Cardiac fibroblast (primary cell): Measurements from ENCODE around the gene MED19.

ENCODE experiments used
- DNase-seq, 2 donors: peaks; one replicate each; pipeline versions ENCODE4 v3.0.0 to v3.0.0-alpha.2; 2010; ENCODE audit warnings: low read depth in 2 of 2
- H3K4me3 ChIP-seq, 2 donors: replicated peaks in 1 of 2; 1 replicate in 1 of 2; 2 replicates in 1 of 2; pipeline ENCODE4 v1.5.1; 2011; ENCODE audit warnings: low read depth in 2 of 2, low read length in 2 of 2, mild to moderate bottlenecking in 2 of 2, moderate library complexity in 1 of 2
- TF ChIP-seq, protein P1 (sequence below): IDR thresholded peaks from one replicate; pipeline ENCODE4 v1.5.1; 2011; ENCODE audit warnings: low read depth, mild to moderate bottlenecking, low read length, inconsistent platforms

Gene MED19, protein sequence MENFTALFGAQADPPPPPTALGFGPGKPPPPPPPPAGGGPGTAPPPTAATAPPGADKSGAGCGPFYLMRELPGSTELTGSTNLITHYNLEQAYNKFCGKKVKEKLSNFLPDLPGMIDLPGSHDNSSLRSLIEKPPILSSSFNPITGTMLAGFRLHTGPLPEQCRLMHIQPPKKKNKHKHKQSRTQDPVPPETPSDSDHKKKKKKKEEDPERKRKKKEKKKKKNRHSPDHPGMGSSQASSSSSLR

DNA sequence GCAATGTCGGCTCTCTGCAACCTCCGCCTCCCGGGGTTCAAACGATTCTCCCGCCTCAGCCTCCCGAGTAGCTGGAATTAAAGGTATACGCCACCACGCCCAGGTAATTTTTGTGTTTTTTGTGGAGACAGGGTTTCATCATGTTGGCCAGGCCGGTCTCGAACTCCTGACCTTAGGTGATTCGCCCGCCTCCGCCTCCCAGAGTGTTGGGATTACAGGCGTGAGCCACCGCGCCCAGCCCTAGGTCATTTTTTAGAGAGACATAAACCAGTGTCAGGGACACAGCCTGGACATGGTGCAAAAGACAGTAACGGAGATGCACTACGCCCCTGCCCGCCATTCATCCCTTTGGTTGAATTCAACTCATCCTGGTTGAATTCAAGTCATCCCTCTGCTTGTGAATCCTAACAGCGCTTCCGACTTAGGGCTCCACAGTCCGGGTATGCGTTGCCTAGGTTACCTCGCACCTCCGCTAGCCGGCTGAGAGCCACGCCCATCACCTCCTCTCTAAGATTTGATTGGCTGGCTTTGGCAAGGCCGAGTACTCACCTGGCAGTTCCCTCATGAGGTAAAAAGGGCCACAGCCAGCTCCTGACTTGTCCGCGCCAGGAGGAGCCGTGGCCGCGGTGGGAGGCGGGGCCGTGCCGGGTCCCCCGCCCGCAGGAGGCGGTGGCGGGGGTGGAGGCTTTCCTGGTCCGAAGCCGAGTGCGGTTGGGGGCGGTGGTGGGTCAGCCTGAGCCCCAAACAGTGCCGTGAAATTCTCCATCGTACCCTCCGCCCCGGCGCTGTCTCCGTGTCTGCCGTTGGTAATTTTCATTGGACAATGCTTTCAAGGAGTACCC, at the start of gene MED19:
Gene MED19, minus strand, starts transcription at position 802 of the 842 bp plus-strand sequence. Its CDS starts 36 bp downstream, at position 766.
- H3K4me3 ChIP-seq = peak within 1 kb of the TSS; percentile 95 to 98
- peak; percentile 74 to 77 for DNase-seq

DNA sequence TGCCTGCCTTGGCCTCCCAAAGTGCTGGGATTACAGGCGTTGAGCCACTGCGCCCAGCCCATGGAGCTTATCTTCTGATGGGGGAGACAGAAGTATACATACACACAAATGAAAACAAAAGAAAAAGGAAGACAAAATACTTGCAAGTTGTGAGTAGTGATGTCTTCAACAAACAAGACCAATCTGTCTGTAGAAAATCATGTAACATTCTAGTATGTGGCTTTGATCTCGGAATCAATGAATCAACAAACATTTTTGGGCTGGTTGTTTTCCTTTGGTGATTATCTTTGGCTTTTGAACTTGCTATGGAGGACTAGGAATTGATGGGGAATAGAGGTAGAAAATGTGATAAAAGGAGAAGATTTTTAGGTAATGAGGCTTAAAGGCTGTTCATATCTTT, 46.2 kb upstream of the MED19 start:
- H3K4me3 ChIP-seq = no peak overlapping the region
- TF ChIP-seq, protein P1, sequence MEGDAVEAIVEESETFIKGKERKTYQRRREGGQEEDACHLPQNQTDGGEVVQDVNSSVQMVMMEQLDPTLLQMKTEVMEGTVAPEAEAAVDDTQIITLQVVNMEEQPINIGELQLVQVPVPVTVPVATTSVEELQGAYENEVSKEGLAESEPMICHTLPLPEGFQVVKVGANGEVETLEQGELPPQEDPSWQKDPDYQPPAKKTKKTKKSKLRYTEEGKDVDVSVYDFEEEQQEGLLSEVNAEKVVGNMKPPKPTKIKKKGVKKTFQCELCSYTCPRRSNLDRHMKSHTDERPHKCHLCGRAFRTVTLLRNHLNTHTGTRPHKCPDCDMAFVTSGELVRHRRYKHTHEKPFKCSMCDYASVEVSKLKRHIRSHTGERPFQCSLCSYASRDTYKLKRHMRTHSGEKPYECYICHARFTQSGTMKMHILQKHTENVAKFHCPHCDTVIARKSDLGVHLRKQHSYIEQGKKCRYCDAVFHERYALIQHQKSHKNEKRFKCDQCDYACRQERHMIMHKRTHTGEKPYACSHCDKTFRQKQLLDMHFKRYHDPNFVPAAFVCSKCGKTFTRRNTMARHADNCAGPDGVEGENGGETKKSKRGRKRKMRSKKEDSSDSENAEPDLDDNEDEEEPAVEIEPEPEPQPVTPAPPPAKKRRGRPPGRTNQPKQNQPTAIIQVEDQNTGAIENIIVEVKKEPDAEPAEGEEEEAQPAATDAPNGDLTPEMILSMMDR = no peak
- DNase-seq = no peak

More for the DNA sequence above, at the start of gene MED19:
- TF ChIP-seq, protein P1 = no peak

DNA sequence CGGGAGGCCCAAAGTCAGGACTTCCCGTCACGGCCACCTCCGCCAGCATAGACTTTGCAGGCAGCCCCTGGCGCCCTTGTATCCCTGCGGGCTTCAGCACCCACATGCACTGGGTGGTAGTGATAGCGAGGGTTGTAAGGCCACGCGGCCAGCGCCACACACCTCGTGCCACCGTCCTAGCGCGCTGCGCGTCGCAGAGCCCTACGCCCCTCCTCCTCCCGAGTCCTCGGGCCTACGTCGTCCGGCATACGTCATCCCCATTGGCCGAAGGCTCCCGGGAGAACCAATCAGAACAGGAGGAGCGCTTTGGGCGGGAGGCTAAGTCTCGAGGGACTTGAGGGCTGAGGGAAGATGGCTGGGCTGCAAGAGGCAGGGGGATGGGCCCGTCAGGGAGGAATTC, 40.9 kb upstream of the MED19 start:
- no peak overlapping the region for H3K4me3 ChIP-seq
- DNase-seq = no peak
- TF ChIP-seq, protein P1 = no peak

DNA sequence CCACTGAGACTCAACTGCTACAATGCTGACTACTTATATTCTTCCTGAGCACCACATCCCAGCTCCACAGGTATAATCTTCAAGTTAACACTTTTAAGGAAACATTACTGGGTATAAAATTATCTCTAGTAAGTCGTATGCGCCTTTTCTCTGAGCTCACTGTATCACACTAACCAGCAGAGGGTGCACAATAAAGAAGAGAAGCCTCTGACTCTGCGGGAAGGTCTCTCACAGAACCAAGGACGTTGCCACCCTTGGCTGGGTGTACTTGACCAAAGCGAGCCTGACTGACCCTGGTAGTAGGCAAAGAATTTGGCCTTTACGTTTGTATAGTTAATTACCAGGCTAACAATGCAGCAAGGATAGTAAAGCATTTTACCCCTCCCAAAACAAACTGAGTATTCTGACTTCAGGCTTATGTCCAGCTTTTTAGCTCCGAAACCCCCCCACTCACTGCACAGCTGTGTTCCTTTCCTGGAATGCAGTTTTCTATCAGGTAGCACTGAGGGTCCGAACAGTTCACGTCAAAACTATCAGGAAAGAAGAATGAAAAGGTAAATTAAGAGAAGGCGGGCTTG, 39.8 kb upstream of the MED19 start, which contains the start of gene BTBD18:
Gene BTBD18, minus strand, starts transcription at position 144 of the 578 bp plus-strand sequence. CDS start 631 bp downstream, outside the sequence.
- DNase-seq = peak; percentile 74 to 78
- TF ChIP-seq, protein P1 = peak; percentile 59
- no peak within 1 kb of the TSS for H3K4me3 ChIP-seq

DNA sequence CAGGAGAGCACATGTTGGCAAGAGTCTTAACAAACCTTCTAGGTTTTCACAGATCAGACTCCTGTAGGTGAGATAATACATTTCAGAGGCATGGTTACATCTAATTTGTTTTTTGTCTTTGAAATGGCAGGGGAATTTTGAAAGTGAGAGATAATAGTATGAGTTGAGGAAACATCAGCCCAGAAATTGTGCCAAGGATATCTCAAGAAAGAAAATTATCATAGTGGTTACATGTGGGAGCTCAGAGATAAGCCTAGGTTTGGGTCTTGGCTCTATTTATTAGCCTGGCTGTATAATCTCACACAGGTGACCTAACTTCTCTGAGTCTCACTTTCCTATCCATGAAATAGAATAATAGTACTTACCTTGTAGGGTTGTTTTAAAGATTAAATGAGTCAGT, 39.2 kb upstream of the MED19 start:
- DNase-seq = no peak
- TF ChIP-seq, protein P1 = no peak
- H3K4me3 ChIP-seq = no peak overlapping the region

DNA sequence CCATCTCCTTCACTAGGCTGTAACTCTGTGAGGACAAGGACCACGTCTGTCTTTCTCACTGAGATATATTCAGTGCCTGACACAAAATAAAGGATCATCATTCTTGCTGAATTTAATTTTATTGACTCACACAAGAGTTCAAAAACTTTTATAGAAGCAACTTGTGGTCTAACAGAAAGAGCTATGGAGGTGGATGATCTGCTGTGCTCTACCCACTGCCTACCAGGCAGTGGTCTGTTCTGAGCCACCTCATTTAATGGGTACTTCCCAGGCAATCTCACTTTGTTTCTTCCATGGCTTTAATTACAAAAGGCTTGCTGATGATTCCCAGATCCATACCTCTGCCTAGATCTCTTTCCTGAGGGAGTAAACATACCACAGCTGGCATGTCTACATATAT, 34.9 kb upstream of the MED19 start:
- TF ChIP-seq, protein P1 = no peak
- DNase-seq = no peak
- no peak overlapping the region for H3K4me3 ChIP-seq
